HG03457 (cell line): ENCODE measurements around the gene CKS2.
"Not testable (repeated sequence)": the region's sequence is repeated elsewhere in the genome, so short reads cannot be mapped to it uniquely, and the experiment has no call there.

Experiments
- ATAC-seq: cut with Tn5 transposase; IDR thresholded peaks from one replicate; pipeline ENCODE4 v1.9.1; 2021; ENCODE audit warnings: moderate number of reproducible peaks; ENCODE audit not compliant: unreplicated experiment

The CKS2 gene

GRCh38 chr9:89310475-89311345 lies at the start of gene CKS2:
Gene CKS2, plus strand, starts transcription at chr9:89311195. Its CDS starts 98 bp downstream, at chr9:89311293.
- ATAC-seq: peak; percentile 86

DNA sequence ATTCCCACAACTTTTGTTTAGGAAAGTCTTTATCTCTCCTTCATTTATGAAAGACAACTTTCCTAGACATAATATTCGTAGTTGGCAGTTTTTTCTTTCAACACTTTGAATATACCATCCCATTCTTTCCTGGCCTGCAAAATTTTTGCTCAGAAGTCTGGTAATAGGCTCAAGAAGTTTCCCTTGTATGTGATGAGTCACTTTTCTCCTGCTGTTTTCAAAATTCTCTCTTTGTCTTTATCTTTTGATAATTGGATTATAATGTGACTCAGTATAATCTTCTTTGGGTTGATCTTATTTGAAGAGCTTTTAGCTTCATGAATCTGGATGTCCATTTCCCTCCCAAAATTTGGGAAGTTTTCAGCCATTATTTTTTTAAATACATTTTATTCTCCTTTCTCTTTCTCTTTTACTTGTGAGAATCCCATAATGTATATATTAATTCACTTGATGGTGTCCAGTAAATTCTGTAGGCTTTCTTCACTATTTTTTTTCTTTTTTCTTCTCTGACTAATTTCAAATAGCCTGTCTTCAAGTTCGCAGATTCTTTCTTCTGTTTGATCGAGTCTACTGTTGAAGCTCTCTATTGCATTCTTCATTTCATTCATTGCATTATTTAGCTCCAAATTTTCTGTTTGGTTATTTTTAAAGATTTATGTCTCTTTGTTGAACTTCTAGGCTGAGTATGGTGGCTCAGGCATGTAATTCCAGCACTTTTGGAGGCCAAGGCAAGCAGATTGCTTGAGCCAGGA lies 37.3 kb upstream of the CKS2 start:
- ATAC-seq: no peak

DNA sequence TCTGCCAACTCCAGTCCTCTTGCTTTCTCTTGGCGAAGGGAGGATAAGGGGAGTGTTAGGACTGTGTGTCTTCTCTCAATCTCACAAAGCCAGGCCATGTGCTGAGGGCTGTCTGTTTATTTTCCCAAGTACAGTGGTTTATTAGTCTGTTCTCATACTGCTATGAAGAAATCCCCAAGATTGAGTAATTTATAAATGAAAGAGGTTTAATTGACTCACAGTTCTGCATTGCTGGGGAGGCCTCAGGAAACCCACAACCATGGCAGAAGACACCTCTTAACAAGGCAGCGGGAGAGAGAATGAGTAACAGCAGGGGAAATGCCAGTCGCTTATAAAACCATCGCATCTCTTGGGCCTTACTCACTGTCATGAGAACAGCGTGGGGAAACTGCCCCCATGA lies 36.2 kb upstream of the CKS2 start:
- ATAC-seq: no peak

DNA sequence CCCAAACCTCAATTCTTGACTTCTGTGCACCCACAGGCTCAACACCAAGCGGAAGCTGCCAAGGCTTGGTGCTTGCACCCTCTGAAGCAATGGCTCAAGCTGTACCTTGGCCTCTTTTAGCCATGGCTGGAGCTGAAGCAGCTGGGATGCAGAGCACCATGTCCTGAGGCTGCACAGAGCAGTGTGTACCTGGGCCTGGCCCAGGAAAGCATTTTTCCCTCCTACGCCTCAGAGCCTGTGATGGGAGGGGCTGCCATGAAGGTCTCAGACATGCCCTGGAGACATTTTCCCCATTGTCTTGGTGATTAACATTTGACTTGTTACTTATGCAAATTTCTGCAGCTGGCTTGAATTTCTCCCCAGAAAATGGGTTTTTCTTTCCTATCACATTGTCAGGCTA lies 35.0 kb upstream of the CKS2 start:
- not testable (repeated sequence) for ATAC-seq

GRCh38 chr9:89277043-89277442 lies 34.0 kb upstream of the CKS2 start:
- ATAC-seq: no peak

GRCh38 chr9:89277454-89277853 lies 33.5 kb upstream of the CKS2 start:
- ATAC-seq: no peak

DNA sequence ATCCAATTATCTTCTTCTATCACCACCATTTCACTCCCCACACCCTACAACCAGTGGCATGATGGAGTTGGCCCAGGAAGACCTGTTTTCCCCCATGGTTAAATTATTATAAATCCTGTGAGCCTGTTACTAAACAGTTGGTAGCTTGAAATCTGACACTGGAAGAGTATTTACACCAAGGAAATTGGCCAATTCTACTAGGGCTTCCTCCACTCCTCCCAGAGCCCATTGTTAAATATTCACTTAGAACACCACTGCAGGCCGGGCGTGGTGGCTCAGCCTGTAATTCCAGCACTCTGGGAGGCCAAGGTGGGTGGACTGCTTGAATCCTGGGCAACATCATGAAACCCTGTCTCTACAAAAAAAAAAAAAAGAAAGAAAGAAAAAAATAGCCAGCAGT lies 32.4 kb upstream of the CKS2 start:
- no peak for ATAC-seq

DNA sequence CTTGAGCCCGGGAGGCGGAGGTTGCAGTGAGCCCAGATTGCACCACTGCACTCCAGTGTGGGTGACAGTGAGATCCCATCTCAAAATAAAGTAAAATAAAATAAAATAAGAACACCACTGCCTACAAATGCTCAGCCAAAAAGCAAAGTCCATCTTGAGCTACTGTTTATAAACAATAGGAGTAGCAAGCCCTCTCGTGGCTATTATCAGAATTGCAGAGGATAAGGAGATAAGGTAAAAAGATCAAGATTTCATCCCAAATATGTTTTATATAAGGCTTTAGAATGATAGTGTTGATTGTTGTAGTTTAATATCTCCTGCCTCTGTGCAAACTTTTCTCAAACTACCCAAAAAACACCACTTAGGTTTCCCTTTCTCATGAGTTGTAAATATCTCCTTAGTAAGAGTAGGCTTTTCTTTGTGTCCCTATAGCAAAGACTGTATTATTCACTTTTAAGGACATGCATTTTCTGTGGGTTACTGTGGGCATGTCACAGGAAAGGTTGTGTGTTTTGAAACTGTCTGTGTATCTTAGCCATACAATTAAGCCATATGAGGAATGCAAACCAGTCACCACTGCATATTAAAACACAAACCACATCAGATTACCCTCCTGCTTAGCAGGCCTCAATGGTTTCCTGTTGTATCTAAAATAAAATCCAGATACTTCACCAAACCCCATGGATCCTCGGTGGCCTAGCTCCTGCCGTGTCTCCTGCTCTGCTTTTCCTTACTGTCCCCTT lies 31.8 kb upstream of the CKS2 start:
- no peak for ATAC-seq

DNA sequence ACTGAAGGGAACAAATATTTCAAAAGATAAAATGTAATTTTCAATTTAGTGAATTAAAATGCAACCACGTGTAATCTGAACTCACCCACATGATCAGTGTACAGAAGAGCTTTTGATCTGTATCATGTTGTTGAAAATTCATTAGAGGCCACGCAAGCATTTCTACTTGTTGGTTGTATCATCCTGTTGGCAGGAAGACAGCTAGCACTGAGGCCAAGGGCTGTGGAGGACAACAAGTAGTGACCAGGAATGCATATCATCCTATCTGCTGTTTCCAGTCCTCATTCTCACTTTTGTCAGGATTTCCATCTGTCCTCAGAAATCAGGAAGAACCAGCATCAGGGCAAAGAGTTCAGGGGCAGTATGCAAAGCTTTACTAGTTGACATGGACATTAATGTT lies 29.9 kb upstream of the CKS2 start:
- no peak for ATAC-seq

DNA sequence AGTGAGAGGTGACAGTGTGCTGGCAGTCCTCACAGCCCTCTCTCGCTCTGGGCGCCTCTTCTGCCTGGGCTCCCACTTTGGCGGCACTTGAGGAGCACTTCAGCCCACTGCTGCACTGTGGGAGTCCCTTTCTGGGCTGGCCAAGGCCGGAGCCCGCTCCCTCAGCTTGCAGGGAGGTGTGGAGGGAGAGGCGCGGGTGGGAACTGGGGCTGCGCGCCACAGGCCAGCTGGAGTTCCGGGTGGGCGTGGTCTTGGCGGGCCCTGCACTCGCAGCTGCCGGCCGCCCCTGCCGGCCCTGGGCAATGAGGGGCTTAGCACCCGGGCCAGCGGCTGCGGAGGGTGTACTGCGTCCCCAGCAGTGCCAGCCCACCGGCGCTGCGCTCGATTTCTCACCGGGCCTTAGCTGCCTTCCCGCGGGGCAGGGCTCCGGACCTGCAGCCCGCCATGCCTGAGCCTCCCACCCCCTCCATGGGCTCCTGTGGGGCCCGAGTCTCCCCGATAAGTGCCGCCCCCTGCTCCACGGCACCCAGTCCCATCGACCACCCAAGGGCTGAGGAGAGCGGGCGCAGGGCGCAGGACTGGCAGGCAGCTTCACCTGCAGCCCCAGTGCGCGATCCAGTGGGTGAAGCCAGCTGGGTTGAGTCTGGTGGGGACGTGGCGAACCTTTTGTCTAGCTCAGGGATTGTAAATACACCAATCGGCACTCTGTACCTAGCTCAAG lies 28.6 kb upstream of the CKS2 start:
- not testable (repeated sequence) for ATAC-seq

GRCh38 chr9:89284076-89284475 lies 26.9 kb upstream of the CKS2 start:
- ATAC-seq: no peak

GRCh38 chr9:89291741-89292140 lies 19.3 kb upstream of the CKS2 start:
- no peak for ATAC-seq

DNA sequence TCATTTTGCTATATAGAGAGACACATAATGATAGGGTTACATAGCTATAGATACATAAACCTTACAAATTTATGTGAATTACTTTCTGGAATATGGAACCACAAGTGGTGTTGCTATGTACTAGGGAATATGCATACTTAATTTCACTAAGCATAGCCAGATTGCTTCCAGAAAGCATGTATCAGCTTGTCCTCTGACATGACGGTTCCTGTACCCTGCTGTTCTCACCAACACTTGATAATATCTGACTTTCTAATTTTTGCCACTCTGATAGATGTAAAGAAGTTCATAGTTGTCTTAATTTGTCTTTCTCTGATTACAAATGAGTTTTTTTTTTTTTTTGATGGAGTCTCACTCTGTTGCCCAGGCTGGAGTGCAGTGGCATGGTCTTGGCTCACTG lies 18.0 kb upstream of the CKS2 start:
- ATAC-seq: no peak

GRCh38 chr9:89295400-89295799 lies 15.6 kb upstream of the CKS2 start:
- no peak for ATAC-seq

DNA sequence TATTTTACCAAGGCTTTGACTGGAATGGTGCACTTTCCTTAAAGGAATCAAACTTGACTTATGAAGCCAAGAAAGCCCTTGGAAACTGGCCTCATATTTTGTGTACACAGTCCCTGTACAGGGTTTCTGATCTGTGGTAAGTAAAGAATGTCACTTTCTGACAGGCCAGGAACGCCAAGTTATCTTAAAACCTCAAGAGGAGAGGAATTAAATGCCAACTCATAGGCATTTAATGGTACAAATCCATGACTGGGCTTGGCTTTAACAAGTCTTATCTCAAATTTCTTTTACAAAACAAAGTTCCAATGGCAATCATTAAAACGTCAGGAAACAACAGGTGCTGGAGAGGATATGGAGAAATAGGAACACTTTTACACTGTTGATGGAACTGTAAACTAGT lies 9.0 kb upstream of the CKS2 start:
- not testable (repeated sequence) for ATAC-seq

GRCh38 chr9:89304020-89304833 lies 6.8 kb upstream of the CKS2 start:
- ATAC-seq: no peak

DNA sequence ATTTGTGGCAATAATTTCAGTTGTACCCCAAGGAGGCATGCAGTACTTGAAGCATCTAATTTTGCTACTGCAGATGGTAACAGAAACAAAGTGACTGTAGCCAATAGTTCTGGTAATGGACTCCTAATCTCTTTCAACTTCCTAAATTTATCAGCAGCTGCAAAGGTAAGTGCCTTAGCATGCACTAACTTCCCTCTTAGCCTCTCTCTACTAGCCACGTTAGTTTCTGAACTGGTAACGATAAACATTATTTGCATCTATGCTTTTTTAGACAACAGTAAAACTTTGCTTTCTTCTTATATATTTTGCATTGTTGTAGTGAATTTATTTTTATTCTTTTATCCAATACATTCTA lies 6.2 kb upstream of the CKS2 start:
- ATAC-seq: no peak

DNA sequence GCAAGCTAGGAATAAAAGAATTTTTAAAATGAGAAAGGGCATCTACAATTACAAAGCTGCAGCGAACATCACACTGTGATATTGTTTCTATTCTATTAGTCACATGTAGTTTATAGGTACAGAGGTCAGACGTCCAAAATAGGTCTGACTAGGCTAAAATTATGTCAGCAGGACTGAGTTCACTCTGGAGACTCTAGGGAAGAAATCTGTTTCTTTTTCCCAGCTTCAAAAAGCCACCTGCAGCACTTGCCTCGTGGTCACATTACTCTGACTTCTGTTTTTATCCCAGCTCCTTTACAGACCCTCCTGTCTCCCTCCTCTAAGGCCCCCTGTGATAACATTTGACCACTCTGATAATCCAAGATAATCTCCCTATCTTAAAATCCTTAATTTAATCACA lies 5.1 kb upstream of the CKS2 start:
- ATAC-seq: no peak

DNA sequence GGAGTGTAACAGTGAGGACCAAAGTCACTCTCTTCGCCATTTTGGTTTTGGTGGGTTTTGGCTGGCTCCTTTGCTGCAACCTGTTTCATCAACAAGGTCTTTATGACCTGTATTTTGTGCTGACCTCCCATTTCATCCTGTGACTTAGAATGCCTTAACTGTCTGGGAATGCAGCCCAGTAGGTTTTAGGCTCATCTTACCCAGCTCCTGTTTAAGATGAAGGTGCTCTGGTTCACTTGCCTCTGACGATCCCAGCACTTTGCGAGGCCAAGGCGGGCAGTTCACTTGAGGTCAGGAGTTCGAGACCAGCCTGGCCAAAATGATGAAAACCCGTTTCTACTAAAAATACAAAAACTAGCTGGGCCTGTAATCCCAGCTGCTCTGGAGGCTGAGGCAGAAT lies 1.8 kb upstream of the CKS2 start:
- ATAC-seq: no peak
